GM19468 (cell line): Measurements from ENCODE around the gene HOXB1.
"Not testable (repeated sequence)": the region's sequence is repeated elsewhere in the genome, so short reads cannot be mapped to it uniquely, and the experiment has no call there.

ENCODE experiments used
- ATAC-seq: cut with Tn5 transposase; IDR thresholded peaks from one replicate; pipeline ENCODE4 v1.9.1; 2021; ENCODE audit warnings: mild to moderate bottlenecking, moderate library complexity, moderate number of reproducible peaks; ENCODE audit not compliant: unreplicated experiment; ENCODE audit errors: extremely low read depth

HOXB1 gene

GRCh38 chr17:48545022-48545375 is 14.2 kb upstream of the HOXB1 start, which contains the start of gene HOXB2:
HOXB2 (minus strand) TSS chr17:48545109; CDS start chr17:48544911, 198 bp downstream.
- ATAC-seq, result no peak

- ATAC-seq, result no peak
Observed at GRCh38 chr17:48544349-48545021, 13.7 kb upstream of the HOXB1 start.

GRCh38 chr17:48543854-48544348 is 13.1 kb upstream of the HOXB1 start:
- ATAC-seq, result no peak

GRCh38 chr17:48543107-48543853 is 12.5 kb upstream of the HOXB1 start:
- no peak for ATAC-seq

- no peak for ATAC-seq
Observed at GRCh38 chr17:48542698-48543106, 11.9 kb upstream of the HOXB1 start.

- no peak for ATAC-seq
Observed at GRCh38 chr17:48542114-48542656, 11.4 kb upstream of the HOXB1 start.

GRCh38 chr17:48541577-48542113 is 10.8 kb upstream of the HOXB1 start:
- ATAC-seq, result no peak

- ATAC-seq, result no peak
Observed at GRCh38 chr17:48541036-48541576, 10.3 kb upstream of the HOXB1 start.

- ATAC-seq, result no peak
Observed at GRCh38 chr17:48540213-48540612, 9.4 kb upstream of the HOXB1 start.

GRCh38 chr17:48539177-48539576 is 8.4 kb upstream of the HOXB1 start:
- no peak for ATAC-seq

- ATAC-seq, result no peak
Observed at GRCh38 chr17:48537316-48537715, 6.5 kb upstream of the HOXB1 start.

- ATAC-seq, result not testable (repeated sequence)
Observed at GRCh38 chr17:48535793-48536559, 5.2 kb upstream of the HOXB1 start.

GRCh38 chr17:48532261-48532660 is 1.4 kb upstream of the HOXB1 start:
- no peak for ATAC-seq

GRCh38 chr17:48530208-48530886 is 464 bp downstream of the HOXB1 start:
- ATAC-seq, result no peak

- ATAC-seq, result no peak
Observed at GRCh38 chr17:48529683-48530009, 1.2 kb downstream of the HOXB1 start.

- no peak for ATAC-seq
Observed at GRCh38 chr17:48528936-48529682, 1.7 kb downstream of the HOXB1 start.

- no peak for ATAC-seq
Observed at GRCh38 chr17:48528153-48528935, 2.5 kb downstream of the HOXB1 start.

- no peak for ATAC-seq
Observed at GRCh38 chr17:48527547-48527932, 3.3 kb downstream of the HOXB1 start.
